ENCODE results near the gene DLG2.
"Not testable (repeated sequence)": the region's sequence is repeated elsewhere in the genome, so short reads cannot be mapped to it uniquely, and the experiment has no call there.

The DLG2 gene

DNA sequence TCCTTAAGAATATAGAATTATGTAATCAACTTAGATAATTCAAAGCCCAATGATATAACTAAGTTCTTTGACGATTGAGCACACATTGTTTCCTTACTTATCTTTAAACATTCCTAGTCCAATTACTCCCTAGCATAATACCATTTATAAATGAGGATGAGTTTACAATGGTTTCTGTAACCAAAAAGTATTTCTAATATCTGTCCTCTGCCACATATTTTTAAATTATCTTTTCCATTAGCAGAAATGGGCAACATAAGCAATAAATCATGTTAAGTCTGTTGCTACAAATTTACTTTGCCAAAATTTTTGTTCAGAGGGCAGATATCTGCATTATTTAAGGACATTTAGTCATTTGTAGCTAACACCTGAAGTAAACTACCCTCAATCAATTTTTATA, 31.0 kb upstream of the DLG2 start:
- no peaks in the 10 kb centered on the region for H3K9me3 ChIP-seq (ENCODE audit: severe bottlenecking)
- H3K27ac ChIP-seq: no peak overlapping the region
- DNase-seq: no peak
- TF ChIP-seq, protein P1, sequence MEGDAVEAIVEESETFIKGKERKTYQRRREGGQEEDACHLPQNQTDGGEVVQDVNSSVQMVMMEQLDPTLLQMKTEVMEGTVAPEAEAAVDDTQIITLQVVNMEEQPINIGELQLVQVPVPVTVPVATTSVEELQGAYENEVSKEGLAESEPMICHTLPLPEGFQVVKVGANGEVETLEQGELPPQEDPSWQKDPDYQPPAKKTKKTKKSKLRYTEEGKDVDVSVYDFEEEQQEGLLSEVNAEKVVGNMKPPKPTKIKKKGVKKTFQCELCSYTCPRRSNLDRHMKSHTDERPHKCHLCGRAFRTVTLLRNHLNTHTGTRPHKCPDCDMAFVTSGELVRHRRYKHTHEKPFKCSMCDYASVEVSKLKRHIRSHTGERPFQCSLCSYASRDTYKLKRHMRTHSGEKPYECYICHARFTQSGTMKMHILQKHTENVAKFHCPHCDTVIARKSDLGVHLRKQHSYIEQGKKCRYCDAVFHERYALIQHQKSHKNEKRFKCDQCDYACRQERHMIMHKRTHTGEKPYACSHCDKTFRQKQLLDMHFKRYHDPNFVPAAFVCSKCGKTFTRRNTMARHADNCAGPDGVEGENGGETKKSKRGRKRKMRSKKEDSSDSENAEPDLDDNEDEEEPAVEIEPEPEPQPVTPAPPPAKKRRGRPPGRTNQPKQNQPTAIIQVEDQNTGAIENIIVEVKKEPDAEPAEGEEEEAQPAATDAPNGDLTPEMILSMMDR (IDR thresholded peaks at IDR 0.05; ENCODE audit: low read depth, low read length): no peak
- peaks cover 77% of the 10 kb centered on the region for H3K36me3 ChIP-seq
- no peaks in the 10 kb centered on the region for H3K27me3 ChIP-seq (ENCODE audit: insufficient read depth, low read depth, severe bottlenecking)
- no peak overlapping the region for H3K4me3 ChIP-seq (ENCODE audit: low read depth, low read length)

DNA sequence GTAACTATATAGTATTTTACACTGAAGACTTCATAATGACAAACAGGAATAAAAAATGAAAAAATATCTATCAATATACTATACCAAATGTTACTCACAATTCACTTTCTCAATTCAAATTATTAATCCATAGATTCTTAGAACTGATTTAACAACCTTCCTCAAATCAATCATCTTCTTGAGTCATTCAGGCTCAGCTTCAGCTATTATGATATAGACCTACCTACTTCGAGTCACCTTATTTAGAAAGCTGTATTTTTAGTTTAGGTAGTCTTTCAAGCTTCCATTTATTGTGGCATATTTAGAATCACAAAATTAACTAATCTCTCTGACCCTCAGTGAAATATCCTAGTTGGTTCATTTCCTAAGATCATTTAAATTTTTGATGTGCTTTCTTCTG, 29.6 kb upstream of the DLG2 start:
- Histone ChIP-seq H3K9me3 (ENCODE audit: severe bottlenecking) (no peaks in the 10 kb centered on the region), H3K36me3 (peaks cover 67% of the 10 kb centered on the region), H3K4me3 (ENCODE audit: low read depth, low read length) (no peak overlapping the region), H3K27me3 (ENCODE audit: insufficient read depth, low read depth, severe bottlenecking) (no peaks in the 10 kb centered on the region), H3K27ac (no peak overlapping the region)
- TF ChIP-seq, protein P1 (IDR thresholded peaks at IDR 0.05; ENCODE audit: low read depth, low read length): no peak
- no peak for DNase-seq

DNA sequence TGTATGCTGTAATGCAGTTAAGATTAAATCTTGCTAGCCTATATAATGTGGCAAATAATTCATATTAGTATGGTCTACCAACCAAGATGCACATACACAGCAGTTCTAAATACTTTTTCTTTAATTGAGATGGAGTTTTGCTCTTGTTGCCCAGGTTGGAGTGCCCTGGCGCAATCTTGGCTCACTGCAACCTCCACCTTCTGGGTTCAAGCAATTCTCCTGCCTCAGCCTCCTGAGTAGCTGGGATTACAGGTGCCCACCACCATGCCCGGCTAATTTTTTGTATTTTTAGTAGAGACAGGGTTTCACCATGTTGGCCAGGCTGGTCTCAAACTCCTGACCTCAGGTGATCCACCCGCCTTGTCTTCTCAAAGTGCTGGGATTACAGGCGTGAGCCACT, 27.2 kb upstream of the DLG2 start:
- not testable (repeated sequence) for H3K27me3 ChIP-seq (ENCODE audit: insufficient read depth, low read depth, severe bottlenecking); H3K27ac ChIP-seq; H3K9me3 ChIP-seq (ENCODE audit: severe bottlenecking); H3K4me3 ChIP-seq (ENCODE audit: low read depth, low read length); DNase-seq
- H3K36me3 ChIP-seq: peaks cover 44% of the 10 kb centered on the region

DNA sequence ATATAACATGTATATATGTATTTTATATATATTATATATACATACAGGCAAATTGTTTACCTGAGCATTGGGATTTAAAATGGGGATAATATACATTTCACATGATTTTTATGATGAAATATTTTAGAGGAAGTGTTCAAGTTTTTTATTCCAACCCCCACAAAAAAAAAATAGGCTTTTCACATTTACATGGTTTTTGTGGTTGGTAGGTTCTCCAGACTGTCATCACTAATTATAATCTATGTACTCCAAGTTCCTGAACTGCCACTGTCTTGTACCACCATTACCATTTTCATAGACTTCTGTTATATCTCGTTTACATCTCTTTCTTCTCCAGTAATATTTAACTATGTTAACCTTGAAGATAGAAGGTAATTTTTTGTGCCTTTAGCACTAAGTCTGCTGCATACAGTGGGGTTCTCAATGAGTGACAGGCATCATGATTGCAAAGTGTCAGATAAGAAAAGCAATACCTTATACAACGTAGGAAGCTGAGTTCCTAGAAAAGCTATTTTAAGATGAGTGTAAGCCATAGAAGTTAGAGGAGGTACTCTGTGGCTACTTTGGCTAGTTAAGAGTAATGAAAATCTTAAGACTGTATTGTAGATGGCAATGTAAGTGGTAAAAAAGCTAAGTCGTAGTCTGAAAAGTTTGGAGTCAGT, 25.8 kb upstream of the DLG2 start:
- no peaks in the 10 kb centered on the region for H3K27me3 ChIP-seq (ENCODE audit: insufficient read depth, low read depth, severe bottlenecking)
- no peak overlapping the region for H3K27ac ChIP-seq
- H3K36me3 ChIP-seq: peaks cover 31% of the 10 kb centered on the region
- no peak for DNase-seq
- no peak overlapping the region for H3K4me3 ChIP-seq (ENCODE audit: low read depth, low read length)
- H3K9me3 ChIP-seq (ENCODE audit: severe bottlenecking): no peaks in the 10 kb centered on the region
- TF ChIP-seq, protein P1 (IDR thresholded peaks at IDR 0.05; ENCODE audit: low read depth, low read length): no peak

DNA sequence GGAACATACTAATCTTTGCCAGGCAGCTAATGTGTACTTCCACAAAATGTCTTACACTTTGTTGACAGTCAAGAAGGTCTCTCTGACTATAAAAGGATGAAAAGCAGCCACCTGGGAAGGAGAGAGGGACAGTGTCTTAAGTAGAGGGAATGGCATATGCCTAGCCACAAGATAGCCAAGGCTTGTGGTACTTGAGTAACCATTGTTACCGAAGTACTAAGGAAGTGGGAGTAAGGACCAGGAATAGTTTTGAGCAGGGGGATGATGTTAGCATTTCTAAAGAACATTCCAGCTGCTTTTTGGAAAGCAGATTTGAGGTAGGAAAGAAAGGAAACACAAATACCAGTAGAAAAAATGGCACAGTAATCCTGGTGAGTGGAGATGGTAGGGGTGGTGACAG, 24.0 kb upstream of the DLG2 start:
- Histone ChIP-seq H3K4me3 (ENCODE audit: low read depth, low read length) (no peak overlapping the region), H3K9me3 (ENCODE audit: severe bottlenecking) (no peaks in the 10 kb centered on the region), H3K36me3 (peaks cover 13% of the 10 kb centered on the region), H3K27ac (no peak overlapping the region), H3K27me3 (ENCODE audit: insufficient read depth, low read depth, severe bottlenecking) (no peaks in the 10 kb centered on the region)
- TF ChIP-seq, protein P1 (IDR thresholded peaks at IDR 0.05; ENCODE audit: low read depth, low read length): no peak
- DNase-seq: no peak

DNA sequence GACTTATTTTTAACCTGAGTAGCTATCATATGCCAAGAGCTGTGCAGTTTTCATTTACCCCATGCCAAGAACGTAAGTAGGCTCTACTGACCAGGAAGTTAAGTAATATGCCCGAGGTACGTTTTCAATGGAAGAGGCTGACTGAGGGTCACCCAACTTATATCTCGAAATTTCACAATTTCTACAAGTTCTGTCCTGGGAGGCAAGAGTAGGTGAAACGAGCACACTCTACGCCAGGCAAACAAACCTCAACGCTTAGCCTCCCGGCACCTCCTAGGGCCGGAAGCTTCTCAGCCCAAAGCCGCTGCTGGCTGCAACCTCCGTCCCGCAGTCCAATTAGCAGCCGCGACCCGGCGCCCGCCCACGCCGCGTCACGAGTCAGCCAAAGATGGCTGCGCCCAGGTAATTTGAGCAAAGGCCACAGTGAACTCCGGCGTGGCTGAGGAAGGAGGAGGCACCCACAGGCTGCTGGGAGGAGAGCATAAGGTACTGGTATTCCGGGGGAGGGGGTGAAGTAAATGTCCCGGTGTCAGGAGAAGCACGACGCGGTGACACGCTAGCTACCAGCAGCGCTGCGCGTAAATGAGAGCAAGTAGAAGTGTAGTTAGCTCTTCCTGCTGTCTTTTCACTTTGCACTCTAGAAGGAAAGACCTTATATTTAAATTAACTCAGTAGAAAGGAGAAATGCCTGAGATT, 20.6 kb upstream of the DLG2 start, which contains the start of gene TMEM126A:
TMEM126A (plus strand) TSS at position 364 of the 696 bp plus-strand sequence. CDS start 2,289 bp downstream, outside the sequence.
- H3K36me3 ChIP-seq: no peaks in the 10 kb centered on the region
- peak within 1 kb of the TSS; percentile 77 for H3K27ac ChIP-seq
- DNase-seq: peak; percentile 95
- no peaks in the 10 kb centered on the region for H3K9me3 ChIP-seq (ENCODE audit: severe bottlenecking)
- H3K27me3 ChIP-seq (ENCODE audit: insufficient read depth, low read depth, severe bottlenecking): no peaks in the 10 kb centered on the region
- H3K4me3 ChIP-seq (ENCODE audit: low read depth, low read length): peak within 1 kb of the TSS; percentile 95
- TF ChIP-seq, protein P1 (IDR thresholded peaks at IDR 0.05; ENCODE audit: low read depth, low read length): no peak

Measured in WERI-Rb-1 (cell line).